MM.1S (cell line): Measurements from ENCODE around the gene TCF3.
A peak's percentile ranks its signal among the peaks of the same experiment; 100 is the strongest.

Experiments
- DNase-seq: peaks from one replicate; pipeline ENCODE4 v3.0.0-alpha.2; 2015
- H2AFZ ChIP-seq: fragments of 300-600 bp; sonication (generic); 2 replicates; pipeline ENCODE4 v1.6.0; 2016; ENCODE audit warnings: antibody characterized with exemption, low read length
- H3F3A ChIP-seq: fragments of 300-600 bp; sonication (generic); 2 replicates; pipeline ENCODE4 v1.6.1; 2016; ENCODE audit warnings: mild to moderate bottlenecking, antibody characterized with exemption, low read length, moderate library complexity, mixed read lengths; ENCODE audit not compliant: insufficient read depth
- H3K27ac ChIP-seq: fragments of 300-600 bp; sonication (generic); 2 replicates; pipeline ENCODE4 v1.5.1; 2016; ENCODE audit warnings: mild to moderate bottlenecking, low read length
- H3K27me3 ChIP-seq: fragments of 300-600 bp; sonication (generic); replicated peaks from 2 replicates; pipeline ENCODE4 v1.6.0; 2016; ENCODE audit warnings: low read length; ENCODE audit not compliant: insufficient read depth
- H3K36me3 ChIP-seq: fragments of 300-600 bp; sonication (generic); replicated peaks from 2 replicates; pipeline ENCODE4 v1.6.1; 2016; ENCODE audit warnings: mild to moderate bottlenecking, low read length, mixed read lengths; ENCODE audit not compliant: insufficient read depth
- H3K4me1 ChIP-seq: fragments of 300-600 bp; sonication (generic); 2 replicates; pipeline ENCODE4 v1.6.1; 2016; ENCODE audit warnings: low read length, mixed read lengths
- H3K4me2 ChIP-seq: fragments of 300-600 bp; sonication (generic); 2 replicates; pipeline ENCODE4 v1.6.0; 2016; ENCODE audit warnings: low read depth, low read length
- H3K4me3 ChIP-seq: fragments of 300-600 bp; sonication (generic); 2 replicates; pipeline ENCODE4 v1.5.1; 2016; ENCODE audit warnings: low read length, mixed read lengths
- H3K79me2 ChIP-seq: fragments of 300-600 bp; sonication (generic); 2 replicates; pipeline ENCODE4 v1.6.1; 2016; ENCODE audit warnings: mixed run types, low read length, mixed read lengths
- H3K9ac ChIP-seq: fragments of 300-600 bp; sonication (generic); 2 replicates; pipeline ENCODE4 v1.6.1; 2016; ENCODE audit warnings: low read length, mixed read lengths
- H3K9me2 ChIP-seq: fragments of 300-600 bp; sonication (generic); replicated peaks from 2 replicates; pipeline ENCODE4 v1.6.1; 2016; ENCODE audit warnings: mild to moderate bottlenecking, low read length, mixed read lengths; ENCODE audit not compliant: insufficient read depth
- H3K9me3 ChIP-seq: fragments of 300-600 bp; sonication (generic); replicated peaks from 2 replicates; pipeline ENCODE4 v1.6.1; 2016; ENCODE audit warnings: mild to moderate bottlenecking, low read length, mixed read lengths; ENCODE audit not compliant: insufficient read depth
- H4K20me1 ChIP-seq: fragments of 300-600 bp; sonication (generic); 2 replicates; pipeline ENCODE4 v1.6.1; 2016; ENCODE audit warnings: mild to moderate bottlenecking, low read length, moderate library complexity, mixed read lengths; ENCODE audit not compliant: insufficient read depth
- EZH2 ChIP-seq: fragments of 300-600 bp; sonication (generic); optimal IDR thresholded peaks from 2 replicates; pipeline ENCODE3; 2017; ENCODE audit warnings: low read depth, mild to moderate bottlenecking, antibody characterized with exemption, low read length, mixed read lengths
- EZH2phosphoT487 ChIP-seq: fragments of 300-600 bp; sonication (generic); IDR thresholded peaks from 2 replicates; pipeline ENCODE4 v1.6.1; 2018; ENCODE audit warnings: antibody characterized with exemption, low read length
- TF ChIP-seq, protein P1 (sequence below): fragments of 300-600 bp; sonication (generic); IDR thresholded peaks from 2 replicates; pipeline ENCODE4 v1.5.1; 2016; ENCODE audit warnings: antibody characterized with exemption, low read length, mixed read lengths

TCF3 gene

DNA sequence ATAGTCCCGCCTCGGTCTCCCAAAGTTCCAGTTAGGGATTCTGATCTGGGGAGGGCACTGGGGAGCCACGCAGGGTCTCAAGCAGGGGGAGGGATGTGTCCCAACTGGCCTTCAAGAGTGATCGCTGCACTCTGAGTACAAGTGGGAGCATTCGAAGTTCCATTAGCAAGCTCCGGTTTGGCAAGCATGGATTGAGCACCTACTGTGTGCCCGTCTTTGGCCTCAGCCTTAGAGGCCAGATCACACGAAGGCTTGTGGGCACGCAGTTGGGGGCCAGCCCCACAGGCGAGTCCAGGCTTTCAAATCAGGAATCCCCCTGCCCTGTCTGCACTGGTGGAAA lies 32.1 kb upstream of the TCF3 start:
- Histone ChIP-seq H2AFZ (no peak overlapping the region), H3K79me2 (no peaks in the 10 kb centered on the region), H3K27ac (no peak overlapping the region), H3K9ac (no peak overlapping the region), H3K9me3 (no peaks in the 10 kb centered on the region), H3K9me2 (no peaks in the 10 kb centered on the region), H4K20me1 (no peaks in the 10 kb centered on the region), H3K4me3 (no peak overlapping the region), H3K27me3 (peaks cover 91% of the 10 kb centered on the region), H3K4me2 (no peak overlapping the region), H3F3A (no peaks in the 10 kb centered on the region), H3K36me3 (no peaks in the 10 kb centered on the region), H3K4me1 (no peaks in the 10 kb centered on the region)
- TF ChIP-seq, protein P1, sequence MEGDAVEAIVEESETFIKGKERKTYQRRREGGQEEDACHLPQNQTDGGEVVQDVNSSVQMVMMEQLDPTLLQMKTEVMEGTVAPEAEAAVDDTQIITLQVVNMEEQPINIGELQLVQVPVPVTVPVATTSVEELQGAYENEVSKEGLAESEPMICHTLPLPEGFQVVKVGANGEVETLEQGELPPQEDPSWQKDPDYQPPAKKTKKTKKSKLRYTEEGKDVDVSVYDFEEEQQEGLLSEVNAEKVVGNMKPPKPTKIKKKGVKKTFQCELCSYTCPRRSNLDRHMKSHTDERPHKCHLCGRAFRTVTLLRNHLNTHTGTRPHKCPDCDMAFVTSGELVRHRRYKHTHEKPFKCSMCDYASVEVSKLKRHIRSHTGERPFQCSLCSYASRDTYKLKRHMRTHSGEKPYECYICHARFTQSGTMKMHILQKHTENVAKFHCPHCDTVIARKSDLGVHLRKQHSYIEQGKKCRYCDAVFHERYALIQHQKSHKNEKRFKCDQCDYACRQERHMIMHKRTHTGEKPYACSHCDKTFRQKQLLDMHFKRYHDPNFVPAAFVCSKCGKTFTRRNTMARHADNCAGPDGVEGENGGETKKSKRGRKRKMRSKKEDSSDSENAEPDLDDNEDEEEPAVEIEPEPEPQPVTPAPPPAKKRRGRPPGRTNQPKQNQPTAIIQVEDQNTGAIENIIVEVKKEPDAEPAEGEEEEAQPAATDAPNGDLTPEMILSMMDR: no peak
- no peak for TF ChIP-seq EZH2phosphoT487
- TF ChIP-seq EZH2: no peak
- no peak for DNase-seq

DNA sequence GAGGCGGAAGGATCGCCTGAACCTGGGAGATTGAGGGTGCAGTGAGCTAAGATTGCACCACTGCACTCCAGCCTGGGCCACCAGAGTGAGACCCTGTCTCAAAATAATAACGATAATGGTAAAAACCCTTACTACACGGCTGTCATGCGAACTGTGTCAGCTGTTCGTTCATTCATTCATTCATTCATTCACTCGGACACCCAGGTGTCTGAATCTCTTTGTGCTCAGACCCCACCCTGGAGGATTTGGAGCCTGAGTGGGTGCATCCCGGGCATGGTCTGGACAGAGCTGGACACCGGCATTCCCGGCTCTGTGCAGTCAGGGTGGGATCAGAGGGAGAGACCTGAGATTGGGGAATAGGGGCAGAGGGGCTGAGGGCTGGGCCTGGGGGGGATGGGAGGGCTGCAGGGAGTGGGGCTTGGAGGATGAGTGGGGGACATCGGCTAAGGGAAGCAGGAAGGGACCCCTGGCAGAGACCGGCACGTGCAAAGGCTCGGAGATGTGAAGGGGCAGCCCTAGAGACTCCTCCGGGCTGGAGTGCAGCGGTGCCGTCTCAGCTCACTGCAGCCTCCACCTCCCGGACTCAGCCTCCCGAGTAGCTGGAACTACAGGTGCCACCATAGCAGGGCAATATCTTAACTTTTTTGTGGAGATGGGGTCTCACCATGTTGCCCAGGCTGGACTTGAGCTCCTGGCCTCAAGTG lies 31.6 kb upstream of the TCF3 start:
- Histone ChIP-seq H3K9ac (no peak overlapping the region), H3K9me3 (no peaks in the 10 kb centered on the region), H3K4me2 (no peak overlapping the region), H3K36me3 (no peaks in the 10 kb centered on the region), H4K20me1 (no peaks in the 10 kb centered on the region), H3K9me2 (no peaks in the 10 kb centered on the region), H3K27me3 (peaks cover 91% of the 10 kb centered on the region), H2AFZ (no peak overlapping the region), H3K27ac (no peak overlapping the region), H3F3A (no peaks in the 10 kb centered on the region), H3K79me2 (no peaks in the 10 kb centered on the region), H3K4me1 (no peaks in the 10 kb centered on the region), H3K4me3 (no peak overlapping the region)
- TF ChIP-seq EZH2phosphoT487 (no peak), EZH2 (peak; percentile 87)
- no peak for DNase-seq

DNA sequence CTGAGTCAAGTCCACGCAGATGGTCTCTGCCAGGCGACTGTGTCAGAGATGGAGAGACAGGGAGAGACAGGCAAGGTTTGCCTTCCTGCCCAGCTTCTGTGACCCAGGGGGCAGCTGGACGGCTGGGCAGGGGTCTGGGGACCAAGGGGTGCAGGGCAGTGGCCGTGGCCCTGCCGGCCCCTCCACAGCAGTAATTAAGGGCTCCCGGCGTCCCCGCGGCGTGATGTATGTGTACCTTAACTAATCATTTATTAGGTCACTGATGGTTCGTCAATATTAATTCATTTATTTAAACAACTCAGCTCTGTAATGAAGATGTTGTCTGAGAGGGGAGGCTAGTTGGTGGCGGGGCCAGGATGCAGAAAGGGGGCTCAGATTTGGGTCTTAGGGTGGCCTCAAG lies 28.6 kb upstream of the TCF3 start:
- Histone ChIP-seq H3K36me3 (no peaks in the 10 kb centered on the region), H3K4me3 (no peak overlapping the region), H3K9ac (no peak overlapping the region), H3K27me3 (peaks cover 92% of the 10 kb centered on the region), H3K79me2 (no peaks in the 10 kb centered on the region), H3K27ac (no peak overlapping the region), H2AFZ (no peak overlapping the region), H3K4me2 (no peak overlapping the region), H4K20me1 (no peaks in the 10 kb centered on the region), H3K9me3 (no peaks in the 10 kb centered on the region), H3F3A (no peaks in the 10 kb centered on the region), H3K4me1 (no peaks in the 10 kb centered on the region), H3K9me2 (no peaks in the 10 kb centered on the region)
- no peak for TF ChIP-seq EZH2phosphoT487
- no peak for TF ChIP-seq EZH2
- TF ChIP-seq, protein P1: no peak
- no peak for DNase-seq

DNA sequence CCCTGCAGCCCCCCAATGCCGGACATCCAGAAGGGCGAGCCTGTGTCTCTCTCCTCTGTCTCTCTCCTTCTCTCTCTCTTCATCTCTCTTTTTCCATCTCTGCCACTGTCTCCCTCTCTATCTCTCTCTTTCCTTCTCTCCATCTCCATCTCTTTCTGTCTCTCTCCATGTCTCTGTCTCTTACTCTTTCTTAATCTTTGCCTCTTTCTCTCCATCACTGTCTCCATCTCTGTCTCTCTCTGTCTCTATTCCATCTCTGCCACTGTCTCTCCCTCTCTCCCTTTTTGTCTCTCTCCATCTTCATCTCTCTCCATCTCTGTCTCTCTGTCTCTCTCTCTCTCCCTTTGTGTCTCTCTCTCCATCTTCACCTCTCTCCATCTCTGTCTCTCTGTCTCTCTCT lies 25.7 kb upstream of the TCF3 start:
- Histone ChIP-seq H3K9ac (no peak overlapping the region), H3K9me3 (no peaks in the 10 kb centered on the region), H3K36me3 (no peaks in the 10 kb centered on the region), H3K9me2 (no peaks in the 10 kb centered on the region), H3K27ac (no peak overlapping the region), H3K4me3 (no peak overlapping the region), H4K20me1 (no peaks in the 10 kb centered on the region), H3F3A (no peaks in the 10 kb centered on the region), H3K27me3 (peaks cover 92% of the 10 kb centered on the region), H3K4me1 (no peaks in the 10 kb centered on the region), H3K79me2 (no peaks in the 10 kb centered on the region), H2AFZ (no peak overlapping the region), H3K4me2 (no peak overlapping the region)
- DNase-seq: no peak
- TF ChIP-seq EZH2: no peak
- TF ChIP-seq EZH2phosphoT487: no peak
- TF ChIP-seq, protein P1: no peak
